Kidney (tissue), 14 donors: ENCODE data around the gene PPP5C. TPM values are rescaled to one million over a fixed set of nuclear protein-coding genes. Genes with fewer than 3 reads are reported as not detected.

Experiments used
- DNase-seq, 5 donors: peaks; one replicate each; pipeline ENCODE4 v3.0.0-alpha.2; 2013 to 2020
- FAIRE-seq: peaks from 2 replicates; lab custom pipeline; 2012; peaks lifted over from hg19 to GRCh38; lab: Jason Lieb, UNC
- H3K27ac ChIP-seq, 2 donors: one replicate each; pipeline ENCODE4 v1.7.0; 2013; ENCODE audit warnings: low read depth in 2 of 2, low read length in 2 of 2, inconsistent platforms in 1 of 2
- H3K27me3 ChIP-seq: one replicate; pipeline ENCODE4 v1.7.1; 2013; ENCODE audit warnings: low read length, inconsistent platforms; ENCODE audit not compliant: control insufficient read depth, insufficient read depth
- H3K36me3 ChIP-seq, 3 donors: one replicate each; pipeline versions ENCODE4 v1.7.0 to v1.7.1; 2013; ENCODE audit warnings: low read length in 3 of 3, control low read depth in 1 of 3, inconsistent platforms in 1 of 3; ENCODE audit not compliant: insufficient read depth in 3 of 3, control insufficient read depth in 2 of 3
- H3K4me1 ChIP-seq, 3 donors: one replicate each; pipeline versions ENCODE4 v1.7.0 to v1.7.1; 2013; ENCODE audit warnings: low read length in 3 of 3, inconsistent platforms in 1 of 3, low read depth in 1 of 3; ENCODE audit not compliant: control insufficient read depth in 2 of 3, insufficient read depth in 2 of 3
- H3K4me3 ChIP-seq, 3 donors: one replicate each; pipeline versions ENCODE4 v1.7.0 to v1.8.1; 2013; ENCODE audit warnings: low read length in 3 of 3, control low read depth in 1 of 3, inconsistent platforms in 1 of 3
- H3K9ac ChIP-seq, 3 donors: one replicate each; pipeline versions ENCODE4 v1.7.0 to v1.7.1; 2013; ENCODE audit warnings: low read length in 3 of 3, control low read depth in 1 of 3, inconsistent platforms in 1 of 3
- H3K9me3 ChIP-seq, 3 donors: one replicate each; pipeline versions ENCODE4 v1.7.0 to v1.7.1; 2013; ENCODE audit warnings: low read length in 3 of 3, control low read depth in 1 of 3, inconsistent platforms in 1 of 3; ENCODE audit not compliant: control insufficient read depth in 2 of 3, insufficient read depth in 1 of 3
- intact Hi-C: fragments of 100-400 bp; cut with DNase I; formaldehyde crosslinking; loops from one replicate; pipeline ENCODE4 v1.11.1; 2022
- polyA plus RNA-seq: library from polyadenylated mRNA; stranded (reverse); fragments of 350-450 nt; fragmentation: Illumina TruSeq; extraction: RNeasy Lipid Tissue Mini Kit (QIAGEN cat#74804); gene quantifications from one replicate; pipeline ENCODE4 v1.2.3, GENCODE V29; 2014; ENCODE audit warnings: low read depth, low replicate concordance; ENCODE audit not compliant: insufficient read depth
- total RNA-seq: library from RNA; stranded (reverse); fragmentation: NEBNext Ultra II Directional; extraction: Animal tissue kit (Norgen Biotek cat#: 25700); gene quantifications from one replicate; pipeline ENCODE4 v1.2.1, GENCODE V29; 2021
- TF ChIP-seq, protein P1 (sequence below): IDR thresholded peaks from 3 replicates; pipeline ENCODE4 v1.5.1; 2012; ENCODE audit warnings: mild to moderate bottlenecking, moderate library complexity, borderline replicate concordance; ENCODE audit not compliant: insufficient read depth; ENCODE audit errors: extremely low read depth
- donor health status: control.
- donor health status: control.
- donor health status: control.
- donor health status: control.
- donor health status: control.
- donor health status: DM: yes; HTN: yes; CAD: no.
- donor health status: Normal renal cell carcinoma (clear cell type).

The PPP5C gene
- total and polyA plus RNA-seq, 2 donors from 2014 or later = 54.3 to 63.7 TPM

- Histone ChIP-seq H3K4me3 (no peak overlapping the region), H3K27ac (no peak overlapping the region), H3K9me3 (no peaks in the 10 kb centered on the region), H3K36me3 (peaks cover 8 to 40% (median 12%) of the 10 kb centered on the region in 3 donors), H3K9ac (no peak overlapping the region), H3K27me3 (no peaks in the 10 kb centered on the region), H3K4me1 (no peaks in the 10 kb centered on the region)
- TF ChIP-seq, protein P1, sequence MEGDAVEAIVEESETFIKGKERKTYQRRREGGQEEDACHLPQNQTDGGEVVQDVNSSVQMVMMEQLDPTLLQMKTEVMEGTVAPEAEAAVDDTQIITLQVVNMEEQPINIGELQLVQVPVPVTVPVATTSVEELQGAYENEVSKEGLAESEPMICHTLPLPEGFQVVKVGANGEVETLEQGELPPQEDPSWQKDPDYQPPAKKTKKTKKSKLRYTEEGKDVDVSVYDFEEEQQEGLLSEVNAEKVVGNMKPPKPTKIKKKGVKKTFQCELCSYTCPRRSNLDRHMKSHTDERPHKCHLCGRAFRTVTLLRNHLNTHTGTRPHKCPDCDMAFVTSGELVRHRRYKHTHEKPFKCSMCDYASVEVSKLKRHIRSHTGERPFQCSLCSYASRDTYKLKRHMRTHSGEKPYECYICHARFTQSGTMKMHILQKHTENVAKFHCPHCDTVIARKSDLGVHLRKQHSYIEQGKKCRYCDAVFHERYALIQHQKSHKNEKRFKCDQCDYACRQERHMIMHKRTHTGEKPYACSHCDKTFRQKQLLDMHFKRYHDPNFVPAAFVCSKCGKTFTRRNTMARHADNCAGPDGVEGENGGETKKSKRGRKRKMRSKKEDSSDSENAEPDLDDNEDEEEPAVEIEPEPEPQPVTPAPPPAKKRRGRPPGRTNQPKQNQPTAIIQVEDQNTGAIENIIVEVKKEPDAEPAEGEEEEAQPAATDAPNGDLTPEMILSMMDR = no peak
- intact Hi-C loops = no loop called here
- no peak for FAIRE-seq
- peak in 2 of 5 donors; percentile 58 for DNase-seq
Observed at GRCh38 chr19:46390121-46390858, 43.4 kb downstream of the PPP5C start.

DNA sequence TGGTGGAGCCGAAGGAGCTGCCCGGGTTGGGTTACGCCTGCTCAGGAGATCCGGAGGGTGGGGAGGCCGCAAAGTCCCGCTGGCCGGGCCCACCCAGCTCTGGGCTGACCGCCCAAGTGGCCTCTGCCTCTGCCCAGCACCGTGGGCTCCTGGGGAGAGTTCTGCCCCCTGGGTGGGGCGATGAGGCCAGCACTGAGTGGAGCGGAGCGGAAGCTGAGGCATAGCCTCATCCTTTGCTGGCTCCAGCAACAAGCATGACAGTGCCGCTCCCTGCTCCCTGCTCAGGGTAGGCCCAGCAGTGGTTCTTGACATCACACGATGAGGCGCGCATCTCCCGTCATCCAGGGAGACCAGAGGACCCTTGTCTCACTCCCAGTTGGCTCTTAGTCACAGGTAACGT lies 44.0 kb downstream of the PPP5C start:
- intact Hi-C loops = no loop called here
- FAIRE-seq = no peak
- TF ChIP-seq, protein P1 = no peak
- Histone ChIP-seq H3K36me3 (peaks cover 8 to 40% (median 12%) of the 10 kb centered on the region in 3 donors), H3K27ac (no peak overlapping the region), H3K4me3 (no peak overlapping the region), H3K27me3 (no peaks in the 10 kb centered on the region), H3K4me1 (no peaks in the 10 kb centered on the region), H3K9ac (no peak overlapping the region), H3K9me3 (no peaks in the 10 kb centered on the region)
- DNase-seq = peak in 2 of 5 donors; percentile 45 to 68

DNA sequence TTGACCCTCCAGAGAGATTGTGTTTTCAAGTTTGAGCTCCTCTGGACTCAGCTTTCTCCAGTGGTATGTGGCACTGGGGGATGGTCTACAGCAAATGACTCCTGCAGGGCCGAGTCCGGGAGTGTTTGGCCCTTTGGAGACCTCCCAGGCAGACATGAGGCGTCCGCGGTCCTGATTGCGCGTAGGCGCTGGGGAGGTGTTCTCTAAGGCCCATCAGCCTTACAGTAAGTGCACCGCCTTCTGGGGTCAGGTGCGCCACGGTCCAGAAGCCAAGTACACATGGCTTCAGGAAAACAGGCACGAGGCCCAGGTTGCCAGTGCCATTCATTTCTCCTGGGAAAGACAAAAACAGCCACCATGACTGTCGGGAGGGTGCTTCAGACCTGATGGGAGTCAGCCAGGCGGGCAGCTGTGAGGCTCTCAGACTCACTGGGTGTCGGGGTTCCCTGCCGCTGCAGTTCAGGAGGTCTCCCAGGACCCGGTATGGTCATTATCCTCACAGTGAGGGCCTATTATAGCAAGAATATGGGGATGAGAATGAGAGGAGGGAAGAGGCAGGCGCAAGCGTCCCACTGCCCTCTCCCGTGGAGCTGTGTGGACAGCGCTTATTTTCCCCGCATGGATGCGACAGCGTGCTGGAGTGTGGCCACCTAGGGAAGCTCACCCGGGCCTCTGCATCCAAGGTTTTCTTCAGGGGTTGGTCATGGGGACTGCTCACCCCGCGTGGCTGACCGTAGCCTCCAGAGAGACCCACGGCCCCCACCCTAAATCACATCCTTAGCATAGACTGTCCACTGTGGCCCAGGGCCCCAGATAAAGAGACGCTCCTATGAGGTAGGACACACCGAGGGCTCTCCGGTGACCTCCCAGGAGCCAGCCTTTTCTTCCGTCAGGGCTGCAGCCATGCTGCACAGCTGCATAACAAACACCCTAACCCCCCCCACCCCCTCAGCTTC lies 44.7 kb downstream of the PPP5C start:
- TF ChIP-seq, protein P1 = no peak
- Histone ChIP-seq H3K9me3 (no peaks in the 10 kb centered on the region), H3K27me3 (no peaks in the 10 kb centered on the region), H3K36me3 (peaks cover 8 to 40% (median 12%) of the 10 kb centered on the region in 3 donors), H3K4me1 (no peaks in the 10 kb centered on the region), H3K27ac (no peak overlapping the region), H3K9ac (no peak overlapping the region), H3K4me3 (no peak overlapping the region)
- DNase-seq (peak in 2 of 5 donors; percentile 38 to 61), FAIRE-seq (no peak)
- intact Hi-C loops = no loop called here
